ENCODE results near the gene TEF. TPM values are rescaled to one million over a fixed set of nuclear protein-coding genes. Genes with fewer than 3 reads are reported as not detected.

TEF gene
- total and polyA plus RNA-seq, 9 of the 15 experiments (the other 6 are each of a cell fraction or from before 2014, with no cell fraction given) = 0.04 to 3.1 (median 1.2) TPM

DNA sequence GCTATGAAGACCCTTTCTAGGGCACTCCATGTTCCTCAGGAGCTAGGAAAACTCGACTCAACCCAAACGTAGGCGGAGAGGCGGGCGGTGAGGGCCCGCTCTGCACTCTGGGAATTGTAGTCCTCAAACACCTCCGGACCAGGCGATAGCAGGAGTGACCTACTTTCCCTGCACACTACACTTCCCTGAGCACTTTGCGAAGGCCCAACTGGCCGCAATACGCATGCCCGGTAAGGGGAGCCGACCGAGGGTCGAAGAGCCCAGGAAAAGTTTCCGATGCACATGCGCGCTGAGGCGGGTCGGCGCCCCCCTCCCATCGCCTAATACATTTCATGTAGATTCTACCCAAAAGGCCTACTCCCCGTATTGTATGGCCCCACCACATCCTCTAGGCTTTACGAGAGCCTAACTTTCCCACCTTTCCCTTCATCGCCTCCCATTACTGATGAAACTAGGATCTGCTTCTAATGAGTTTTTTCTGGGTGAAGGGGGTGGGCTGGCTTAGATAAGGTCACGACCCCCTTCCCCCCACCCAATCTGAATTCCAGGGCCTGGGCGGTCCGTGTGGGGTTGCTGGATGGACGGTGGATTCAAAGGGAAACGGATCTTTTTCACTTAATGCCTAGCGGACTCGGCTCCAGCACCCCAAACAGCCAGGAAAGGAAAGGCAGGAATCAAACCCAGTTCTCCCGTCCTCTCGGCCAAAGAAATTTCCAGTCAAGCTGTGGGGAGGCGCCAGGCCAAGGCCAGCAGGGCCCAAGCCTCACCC lies 62.8 kb downstream of the TEF start (continued):
- TF ChIP-seq ZNF696 (CRISPR knock-in tag; conservative IDR thresholded peaks at IDR 0.05) = no peak
- no peak for TF ChIP-seq ZNF507 (tag; conservative IDR thresholded peaks at IDR 0.05)
- TF ChIP-seq, protein P1, sequence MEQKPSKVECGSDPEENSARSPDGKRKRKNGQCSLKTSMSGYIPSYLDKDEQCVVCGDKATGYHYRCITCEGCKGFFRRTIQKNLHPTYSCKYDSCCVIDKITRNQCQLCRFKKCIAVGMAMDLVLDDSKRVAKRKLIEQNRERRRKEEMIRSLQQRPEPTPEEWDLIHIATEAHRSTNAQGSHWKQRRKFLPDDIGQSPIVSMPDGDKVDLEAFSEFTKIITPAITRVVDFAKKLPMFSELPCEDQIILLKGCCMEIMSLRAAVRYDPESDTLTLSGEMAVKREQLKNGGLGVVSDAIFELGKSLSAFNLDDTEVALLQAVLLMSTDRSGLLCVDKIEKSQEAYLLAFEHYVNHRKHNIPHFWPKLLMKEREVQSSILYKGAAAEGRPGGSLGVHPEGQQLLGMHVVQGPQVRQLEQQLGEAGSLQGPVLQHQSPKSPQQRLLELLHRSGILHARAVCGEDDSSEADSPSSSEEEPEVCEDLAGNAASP (IDR thresholded peaks at IDR 0.05) = no peak
- TF ChIP-seq ARID2 (IDR thresholded peaks at IDR 0.05) = no peak
- no peak for TF ChIP-seq HNRNPH1 (optimal IDR thresholded peaks at IDR 0.05; ENCODE audit: low read depth, low read length)
- TF ChIP-seq ZNF318 (IDR thresholded peaks at IDR 0.05; ENCODE audit: borderline replicate concordance in 1 of 2, low read depth in 1 of 2) = no peak
- no peak for TF ChIP-seq CBFB (CRISPR knock-in tag; IDR thresholded peaks at IDR 0.05)
- no peak for TF ChIP-seq FOXJ2 (tag; IDR thresholded peaks at IDR 0.05)
- TF ChIP-seq, protein P2, sequence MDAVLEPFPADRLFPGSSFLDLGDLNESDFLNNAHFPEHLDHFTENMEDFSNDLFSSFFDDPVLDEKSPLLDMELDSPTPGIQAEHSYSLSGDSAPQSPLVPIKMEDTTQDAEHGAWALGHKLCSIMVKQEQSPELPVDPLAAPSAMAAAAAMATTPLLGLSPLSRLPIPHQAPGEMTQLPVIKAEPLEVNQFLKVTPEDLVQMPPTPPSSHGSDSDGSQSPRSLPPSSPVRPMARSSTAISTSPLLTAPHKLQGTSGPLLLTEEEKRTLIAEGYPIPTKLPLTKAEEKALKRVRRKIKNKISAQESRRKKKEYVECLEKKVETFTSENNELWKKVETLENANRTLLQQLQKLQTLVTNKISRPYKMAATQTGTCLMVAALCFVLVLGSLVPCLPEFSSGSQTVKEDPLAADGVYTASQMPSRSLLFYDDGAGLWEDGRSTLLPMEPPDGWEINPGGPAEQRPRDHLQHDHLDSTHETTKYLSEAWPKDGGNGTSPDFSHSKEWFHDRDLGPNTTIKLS (IDR thresholded peaks at IDR 0.05; ENCODE audit: borderline replicate concordance, low read depth) = peak; percentile 48; the same call in 1 of the 2 replicates
- no peak for TF ChIP-seq ZNF140 (CRISPR knock-in tag; IDR thresholded peaks at IDR 0.05)
- TF ChIP-seq CBX5 (IDR thresholded peaks at IDR 0.05; ENCODE audit: borderline replicate concordance, low read depth) = no peak
- no peak for TF ChIP-seq BCOR (IDR thresholded peaks at IDR 0.05)
- TF ChIP-seq PREB (CRISPR knock-in tag; IDR thresholded peaks at IDR 0.05) = no peak
- no peak for TF ChIP-seq TGIF2 (CRISPR knock-in tag; IDR thresholded peaks at IDR 0.05)
- TF ChIP-seq PCBP2 (IDR thresholded peaks at IDR 0.05; ENCODE audit: low read depth, low read length, poor library complexity, severe bottlenecking) = no peak
- no peak for TF ChIP-seq SMARCA5 (IDR thresholded peaks at IDR 0.05)
